Lower leg skin (tissue), 4 donors: ENCODE measurements around the gene SSH2. TPM values are rescaled to one million over a fixed set of nuclear protein-coding genes. Genes with fewer than 3 reads are reported as not detected.

Experiments
- DNase-seq, 2 donors: peaks; one replicate each; pipeline ENCODE4 v3.0.0-alpha.2; 2019; ENCODE audit warnings: low spot score in 2 of 2
- H3K4me3 ChIP-seq: fragments of 200-600 bp; sonication (generic); 2 replicates; pipeline ENCODE4 v1.5.1; 2017; ENCODE audit warnings: mild to moderate bottlenecking, low read depth; ENCODE audit not compliant: poor library complexity, severe bottlenecking
- CTCF ChIP-seq, 3 donors: fragments of 450-650 bp; IDR thresholded peaks; one replicate each; pipeline ENCODE4 v1.5.1; 2016; ENCODE audit warnings: antibody characterized with exemption in 3 of 3, mild to moderate bottlenecking in 3 of 3, moderate library complexity in 2 of 3
- POLR2A ChIP-seq, 2 donors: fragments of 450-650 bp; IDR thresholded peaks; one replicate each; pipeline ENCODE4 v1.6.1; 2016 to 2017; ENCODE audit warnings: antibody characterized with exemption in 2 of 2, mild to moderate bottlenecking in 1 of 2, moderate library complexity in 1 of 2
- WGBS, 2 donors: methylation state at CpG; one replicate each; pipeline ENCODE4 v1.1.5; 2018; 5-methylcytosine and 5-hydroxymethylcytosine counted together
- intact Hi-C: fragments of 100-400 bp; cut with DNase I; formaldehyde crosslinking; loops from one replicate; pipeline ENCODE4 v1.15.0; 2023; ENCODE audit warnings: low total_unique reads
- total RNA-seq, 4 donors: library from RNA; depleted of rRNA; stranded (reverse); fragments of >200 nt; gene quantifications; one replicate each; pipeline ENCODE4 v1.1.0, GENCODE V29; 2016

Gene SSH2
- total RNA-seq, 4 donors from 2014 or later = 10.0 to 20.3 (median 15.3) TPM

DNA sequence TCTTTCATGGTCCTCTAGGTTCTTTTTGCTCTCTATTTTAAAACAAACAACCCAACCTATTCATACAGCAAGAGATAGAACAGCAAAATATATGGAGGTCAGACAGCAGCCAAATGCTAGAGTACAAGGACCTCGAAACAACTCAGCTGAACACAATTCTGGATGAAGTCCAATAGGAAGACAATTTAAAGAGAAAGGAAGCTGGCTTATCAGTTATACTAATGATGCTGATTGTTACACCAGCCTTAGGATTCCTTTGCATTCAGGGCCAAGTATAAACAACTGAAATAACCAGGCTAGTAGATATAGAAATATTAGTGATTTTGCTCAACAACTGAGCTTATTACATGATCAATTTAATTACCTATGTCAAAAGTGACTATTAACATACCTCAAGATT is 2.5 kb downstream of the SSH2 start:
- TF ChIP-seq CTCF (IDR thresholded peaks at IDR 0.05) (no peak), POLR2A (IDR thresholded peaks at IDR 0.05) (no peak)
- intact Hi-C loops = no loop called here

GRCh38 chr17:29924786-29925185 is 5.2 kb downstream of the SSH2 start:
- TF ChIP-seq CTCF (IDR thresholded peaks at IDR 0.05) = no peak
- no peak for TF ChIP-seq POLR2A (IDR thresholded peaks at IDR 0.05)
- intact Hi-C loops = no loop called here
- no peak for DNase-seq
- H3K4me3 ChIP-seq = no peak overlapping the region
- WGBS, 2 donors = 78 to 82% methylated on average over 1 of the region's 1 CpG

More for the DNA sequence above, 2.5 kb downstream of the SSH2 start:
- no peak for DNase-seq
- H3K4me3 ChIP-seq = no peak overlapping the region
- WGBS, 2 donors = 3 to 11% methylated on average over 1 of the region's 1 CpG

DNA sequence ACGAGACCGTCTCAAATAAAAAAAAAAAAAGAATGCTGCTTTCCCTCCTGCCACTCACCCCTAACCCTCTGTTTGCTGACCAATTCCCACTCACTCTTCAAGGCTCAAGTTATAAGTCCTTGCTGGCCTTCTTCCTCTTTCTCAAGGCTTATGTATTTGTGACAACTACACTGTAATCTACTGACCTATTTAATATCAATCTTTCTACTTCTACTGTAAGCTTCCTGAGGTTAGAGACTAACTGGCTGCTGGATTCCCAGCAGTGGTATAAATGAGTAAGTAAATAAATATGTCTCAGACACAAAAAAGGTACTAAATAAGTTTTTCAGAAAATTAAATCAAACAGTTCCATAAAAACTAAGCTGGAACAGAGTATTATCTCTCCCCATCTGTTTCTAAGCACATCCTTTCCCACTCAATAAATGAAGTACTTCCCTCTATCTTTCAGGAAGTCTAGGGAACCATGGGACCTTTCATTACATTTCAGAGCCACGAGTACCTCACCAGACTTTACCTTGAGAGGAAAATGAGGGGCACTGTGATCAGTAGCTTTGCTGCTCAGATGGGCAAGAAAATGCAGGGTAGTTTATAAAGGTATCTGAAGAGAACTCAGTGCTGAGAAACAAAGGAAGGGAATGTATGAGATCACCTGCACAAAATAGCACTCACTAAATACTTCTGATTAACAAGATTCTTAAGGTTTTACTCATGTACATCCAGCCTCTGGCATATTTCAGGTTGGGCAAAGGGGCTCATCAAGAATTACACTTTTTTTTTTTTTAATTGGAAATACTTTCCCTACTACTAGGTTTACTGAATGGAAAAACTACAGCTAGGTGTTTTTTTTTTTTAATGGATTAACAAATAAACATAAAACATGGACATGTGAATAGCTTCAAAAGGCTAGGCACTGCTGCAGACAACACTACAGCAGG is 10.8 kb downstream of the SSH2 start:
- WGBS, 2 donors = 74 to 76% methylated on average over 3 of the region's 3 CpGs
- H3K4me3 ChIP-seq = no peak overlapping the region
- TF ChIP-seq CTCF (IDR thresholded peaks at IDR 0.05) = no peak
- no peak for TF ChIP-seq POLR2A (IDR thresholded peaks at IDR 0.05)

GRCh38 chr17:29918016-29918415 is 12.0 kb downstream of the SSH2 start:
- intact Hi-C loops = no loop called here
- DNase-seq = no peak
- TF ChIP-seq POLR2A (IDR thresholded peaks at IDR 0.05) = no peak
- no peak for TF ChIP-seq CTCF (IDR thresholded peaks at IDR 0.05)
- H3K4me3 ChIP-seq = no peak overlapping the region
- WGBS, 2 donors = 100% methylated on average over 1 of the region's 1 CpG

More for the DNA sequence above, 10.8 kb downstream of the SSH2 start:
- DNase-seq = no peak
- intact Hi-C loops = no loop called here

DNA sequence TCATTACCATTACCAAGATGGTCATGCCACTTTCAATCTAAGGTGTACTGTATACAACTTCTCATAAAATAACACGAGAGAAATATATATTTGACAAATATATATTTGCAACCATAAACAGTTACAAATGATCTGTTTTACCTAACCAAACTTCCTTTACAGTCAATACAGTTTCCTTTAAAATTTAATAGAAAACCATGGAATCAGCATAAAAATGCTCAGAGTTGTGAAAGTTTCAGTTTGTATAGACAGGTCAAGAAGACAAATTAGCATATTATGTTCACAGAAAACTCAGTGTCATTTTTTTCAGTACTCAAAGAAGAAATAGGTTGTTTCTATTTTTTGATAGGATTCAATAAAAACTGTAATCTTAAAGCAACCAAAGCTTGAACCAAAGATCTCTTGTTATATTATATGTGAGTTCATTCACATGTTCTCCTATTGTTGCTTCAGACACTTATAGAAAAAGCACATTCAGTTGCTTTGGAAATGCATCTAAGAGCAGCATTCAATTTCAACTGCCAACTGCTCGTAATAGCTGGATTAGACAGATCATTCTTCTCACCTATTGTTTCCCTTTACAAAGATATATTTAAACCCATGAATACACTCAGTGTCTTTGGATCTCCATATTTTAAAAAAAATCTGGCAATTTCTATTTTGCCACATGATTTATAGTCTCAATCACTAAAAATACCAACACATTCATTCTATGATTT is 15.1 kb downstream of the SSH2 start:
- 73 to 78% methylated on average over 2 of the region's 2 CpGs for WGBS, 2 donors
- intact Hi-C loops = no loop called here

More for the DNA sequence above, 15.1 kb downstream of the SSH2 start:
- no peak overlapping the region for H3K4me3 ChIP-seq
- TF ChIP-seq POLR2A (IDR thresholded peaks at IDR 0.05) = no peak
- no peak for TF ChIP-seq CTCF (IDR thresholded peaks at IDR 0.05)
- DNase-seq = no peak
